ENCODE results near the gene ALPK3. TPM values are rescaled to one million over a fixed set of nuclear protein-coding genes. Genes with fewer than 3 reads are reported as not detected.

ALPK3 gene, protein sequence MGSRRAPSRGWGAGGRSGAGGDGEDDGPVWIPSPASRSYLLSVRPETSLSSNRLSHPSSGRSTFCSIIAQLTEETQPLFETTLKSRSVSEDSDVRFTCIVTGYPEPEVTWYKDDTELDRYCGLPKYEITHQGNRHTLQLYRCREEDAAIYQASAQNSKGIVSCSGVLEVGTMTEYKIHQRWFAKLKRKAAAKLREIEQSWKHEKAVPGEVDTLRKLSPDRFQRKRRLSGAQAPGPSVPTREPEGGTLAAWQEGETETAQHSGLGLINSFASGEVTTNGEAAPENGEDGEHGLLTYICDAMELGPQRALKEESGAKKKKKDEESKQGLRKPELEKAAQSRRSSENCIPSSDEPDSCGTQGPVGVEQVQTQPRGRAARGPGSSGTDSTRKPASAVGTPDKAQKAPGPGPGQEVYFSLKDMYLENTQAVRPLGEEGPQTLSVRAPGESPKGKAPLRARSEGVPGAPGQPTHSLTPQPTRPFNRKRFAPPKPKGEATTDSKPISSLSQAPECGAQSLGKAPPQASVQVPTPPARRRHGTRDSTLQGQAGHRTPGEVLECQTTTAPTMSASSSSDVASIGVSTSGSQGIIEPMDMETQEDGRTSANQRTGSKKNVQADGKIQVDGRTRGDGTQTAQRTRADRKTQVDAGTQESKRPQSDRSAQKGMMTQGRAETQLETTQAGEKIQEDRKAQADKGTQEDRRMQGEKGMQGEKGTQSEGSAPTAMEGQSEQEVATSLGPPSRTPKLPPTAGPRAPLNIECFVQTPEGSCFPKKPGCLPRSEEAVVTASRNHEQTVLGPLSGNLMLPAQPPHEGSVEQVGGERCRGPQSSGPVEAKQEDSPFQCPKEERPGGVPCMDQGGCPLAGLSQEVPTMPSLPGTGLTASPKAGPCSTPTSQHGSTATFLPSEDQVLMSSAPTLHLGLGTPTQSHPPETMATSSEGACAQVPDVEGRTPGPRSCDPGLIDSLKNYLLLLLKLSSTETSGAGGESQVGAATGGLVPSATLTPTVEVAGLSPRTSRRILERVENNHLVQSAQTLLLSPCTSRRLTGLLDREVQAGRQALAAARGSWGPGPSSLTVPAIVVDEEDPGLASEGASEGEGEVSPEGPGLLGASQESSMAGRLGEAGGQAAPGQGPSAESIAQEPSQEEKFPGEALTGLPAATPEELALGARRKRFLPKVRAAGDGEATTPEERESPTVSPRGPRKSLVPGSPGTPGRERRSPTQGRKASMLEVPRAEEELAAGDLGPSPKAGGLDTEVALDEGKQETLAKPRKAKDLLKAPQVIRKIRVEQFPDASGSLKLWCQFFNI (N-terminal part only)
- total RNA-seq, result 1 to 10 TPM in 1 of 4 donors, under 1 TPM in 3; 0.42 to 1.4 (median 0.46) TPM

DNA sequence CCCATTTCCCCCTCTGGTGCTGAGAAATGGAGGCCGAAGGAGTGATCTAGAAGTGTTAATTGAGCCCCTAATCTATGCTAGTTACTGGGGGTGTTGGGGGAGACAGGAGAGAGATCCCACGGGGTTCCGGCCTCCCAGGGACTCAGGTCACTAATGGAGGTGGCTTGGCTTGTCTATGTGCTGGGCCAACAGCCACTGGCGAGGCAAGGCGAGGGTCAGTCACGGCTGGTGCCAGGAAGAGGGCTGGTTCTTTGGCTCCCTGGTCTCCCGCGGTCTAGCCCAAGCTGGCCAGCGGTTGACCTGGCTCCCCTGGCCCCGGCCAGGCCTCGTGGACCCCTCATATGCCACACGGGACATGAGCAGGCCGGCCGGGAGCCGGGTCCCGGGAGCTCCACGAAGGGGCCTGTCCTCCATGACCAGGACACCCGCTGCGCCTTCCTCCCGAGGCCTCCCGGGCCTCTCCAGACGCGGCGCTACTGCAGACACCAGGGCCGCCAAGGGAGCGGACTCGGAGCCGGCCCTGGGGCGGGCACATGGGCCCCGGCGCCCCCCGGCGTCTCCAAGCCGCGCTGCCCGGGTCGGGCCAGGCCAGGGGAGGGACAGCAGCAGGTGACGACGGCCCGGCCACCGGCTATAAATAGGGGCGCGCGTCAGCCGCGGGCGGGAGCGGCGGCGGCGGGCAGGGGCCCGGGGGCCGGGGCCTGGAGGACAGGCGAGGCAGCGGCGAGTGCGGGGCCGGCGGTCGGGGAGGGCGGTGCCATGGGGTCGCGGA is at the start of gene ALPK3:
ALPK3 (plus strand) TSS at position 663 of the 772 bp plus-strand sequence; CDS start at position 760, 97 bp downstream.
- peak in 1 of 2 donors; percentile 84 for DNase-seq (ENCODE audit: low spot score in 2 of 2)
- 32 to 37% methylated on average over 35 to 38 of the region's 63 CpGs for WGBS, 2 donors
- intact Hi-C loops (cut with DNase I; ENCODE audit: low total_unique reads), result no loop called here
- no peak within 1 kb of the TSS for H3K4me3 ChIP-seq (ENCODE audit: low read depth, poor library complexity, severe bottlenecking)
- TF ChIP-seq, protein P1, sequence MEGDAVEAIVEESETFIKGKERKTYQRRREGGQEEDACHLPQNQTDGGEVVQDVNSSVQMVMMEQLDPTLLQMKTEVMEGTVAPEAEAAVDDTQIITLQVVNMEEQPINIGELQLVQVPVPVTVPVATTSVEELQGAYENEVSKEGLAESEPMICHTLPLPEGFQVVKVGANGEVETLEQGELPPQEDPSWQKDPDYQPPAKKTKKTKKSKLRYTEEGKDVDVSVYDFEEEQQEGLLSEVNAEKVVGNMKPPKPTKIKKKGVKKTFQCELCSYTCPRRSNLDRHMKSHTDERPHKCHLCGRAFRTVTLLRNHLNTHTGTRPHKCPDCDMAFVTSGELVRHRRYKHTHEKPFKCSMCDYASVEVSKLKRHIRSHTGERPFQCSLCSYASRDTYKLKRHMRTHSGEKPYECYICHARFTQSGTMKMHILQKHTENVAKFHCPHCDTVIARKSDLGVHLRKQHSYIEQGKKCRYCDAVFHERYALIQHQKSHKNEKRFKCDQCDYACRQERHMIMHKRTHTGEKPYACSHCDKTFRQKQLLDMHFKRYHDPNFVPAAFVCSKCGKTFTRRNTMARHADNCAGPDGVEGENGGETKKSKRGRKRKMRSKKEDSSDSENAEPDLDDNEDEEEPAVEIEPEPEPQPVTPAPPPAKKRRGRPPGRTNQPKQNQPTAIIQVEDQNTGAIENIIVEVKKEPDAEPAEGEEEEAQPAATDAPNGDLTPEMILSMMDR (IDR thresholded peaks at IDR 0.05), result no peak
- no peak for TF ChIP-seq POLR2A (IDR thresholded peaks at IDR 0.05)

DNA sequence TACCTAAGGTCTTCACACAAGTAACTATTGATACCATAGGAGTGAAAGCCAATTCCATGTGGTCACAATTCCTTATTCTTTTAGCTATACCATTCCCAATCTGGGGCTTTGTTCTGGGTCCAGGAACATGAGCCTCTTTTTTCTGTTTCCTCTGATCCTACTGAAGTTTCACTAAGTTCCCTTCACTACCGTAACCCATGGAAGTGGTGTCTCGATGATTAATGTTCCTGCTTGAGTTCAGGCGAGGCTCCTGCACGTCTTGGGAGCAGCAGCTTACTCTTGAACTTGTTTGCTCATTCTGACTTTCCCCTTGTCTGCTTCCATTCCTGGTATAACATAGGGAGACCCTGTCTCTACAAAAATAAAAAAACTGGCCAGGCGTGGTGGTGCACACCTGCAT is 45.1 kb upstream of the ALPK3 start:
- 70 to 83% methylated on average over 5 of the region's 5 CpGs for WGBS, 2 donors
- DNase-seq (ENCODE audit: low spot score in 2 of 2), result no peak
- intact Hi-C loops (cut with DNase I; ENCODE audit: low total_unique reads), result no loop called here
- TF ChIP-seq POLR2A (IDR thresholded peaks at IDR 0.05), result no peak
- no peak overlapping the region for H3K4me3 ChIP-seq (ENCODE audit: low read depth, poor library complexity, severe bottlenecking)

DNA sequence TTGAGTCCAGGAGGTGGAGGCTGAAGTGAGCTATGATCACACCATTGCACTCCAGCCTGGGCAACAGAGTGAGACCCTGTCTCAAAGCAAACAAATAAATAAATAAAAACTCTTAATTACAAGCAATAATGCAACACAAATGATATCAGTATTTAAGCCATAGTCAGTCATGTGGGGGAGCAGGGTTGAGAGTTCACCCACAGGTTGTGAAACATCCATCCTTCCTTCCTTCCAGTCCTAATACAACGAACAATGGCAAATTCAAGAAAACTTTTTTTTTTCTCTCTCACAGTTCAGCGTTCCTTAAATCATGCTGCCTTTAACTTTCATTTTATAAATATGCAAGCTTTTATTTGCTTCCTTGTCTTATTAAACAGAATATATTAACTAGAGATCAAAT is 44.7 kb upstream of the ALPK3 start:
- TF ChIP-seq POLR2A (IDR thresholded peaks at IDR 0.05), result no peak
- TF ChIP-seq, protein P1 (IDR thresholded peaks at IDR 0.05), result no peak
- no peak for DNase-seq (ENCODE audit: low spot score in 2 of 2)
- H3K4me3 ChIP-seq (ENCODE audit: low read depth, poor library complexity, severe bottlenecking), result no peak overlapping the region
- intact Hi-C loops (cut with DNase I; ENCODE audit: low total_unique reads), result no loop called here
- 64 to 65% methylated on average over 2 of the region's 2 CpGs for WGBS, 2 donors

DNA sequence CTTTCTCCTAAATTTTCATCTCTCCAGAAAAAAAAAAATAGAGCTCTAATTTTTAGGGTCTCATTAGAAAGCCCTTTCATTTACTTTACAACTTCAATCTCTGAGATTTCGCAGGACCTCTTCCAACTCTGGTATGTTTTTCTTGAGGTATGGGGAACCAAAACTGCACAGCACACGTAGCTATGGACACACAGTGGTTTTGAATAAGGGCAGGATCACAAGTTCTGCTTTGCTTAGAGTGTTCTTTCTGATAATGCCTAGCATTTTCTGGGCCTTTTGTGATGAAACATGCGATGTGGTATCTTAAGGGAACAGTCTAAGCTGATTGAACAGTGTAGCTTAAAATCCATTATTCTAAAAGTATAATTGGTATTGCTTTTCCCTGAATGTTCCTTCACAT is 43.4 kb upstream of the ALPK3 start:
- no peak for DNase-seq (ENCODE audit: low spot score in 2 of 2)
- no peak overlapping the region for H3K4me3 ChIP-seq (ENCODE audit: low read depth, poor library complexity, severe bottlenecking)
- TF ChIP-seq, protein P1 (IDR thresholded peaks at IDR 0.05), result no peak
- no peak for TF ChIP-seq POLR2A (IDR thresholded peaks at IDR 0.05)
- intact Hi-C loops (cut with DNase I; ENCODE audit: low total_unique reads), result no loop called here
- WGBS, 2 donors, result 81 to 91% methylated on average over 3 of the region's 3 CpGs

DNA sequence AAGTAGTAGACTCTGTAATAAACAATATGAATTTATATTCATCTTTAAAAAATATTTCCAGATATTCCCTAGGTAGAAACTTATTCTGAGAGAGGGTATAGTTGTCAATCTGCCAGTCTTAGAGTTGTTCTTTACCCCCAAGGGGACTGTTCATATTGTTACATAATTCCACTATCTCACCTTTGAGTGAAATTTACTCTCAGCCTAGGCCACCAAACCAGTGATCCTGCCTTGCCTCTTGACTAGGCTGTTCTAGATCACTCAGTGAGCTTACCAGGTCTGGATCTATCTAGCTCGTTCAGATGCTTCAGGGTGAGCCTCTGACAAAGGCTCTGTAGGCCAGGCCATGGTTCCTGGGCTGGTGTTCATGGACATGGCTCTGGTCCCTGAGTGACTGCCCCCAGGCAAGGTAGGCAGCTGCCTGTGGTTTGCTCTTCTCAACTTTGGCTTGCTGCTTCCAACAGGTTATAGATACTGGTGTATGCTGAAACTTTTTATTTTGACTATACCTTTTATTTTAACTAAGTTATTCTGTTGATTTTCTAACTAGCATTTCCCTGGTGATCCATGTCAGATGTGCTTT is 41.2 kb upstream of the ALPK3 start:
- WGBS, 2 donors, result 47 to 80% methylated on average over 1 of the region's 1 CpG
- no peak overlapping the region for H3K4me3 ChIP-seq (ENCODE audit: low read depth, poor library complexity, severe bottlenecking)
- peak in 1 of 2 donors; percentile 78 for DNase-seq (ENCODE audit: low spot score in 2 of 2)
- TF ChIP-seq, protein P1 (IDR thresholded peaks at IDR 0.05), result no peak
- no peak for TF ChIP-seq POLR2A (IDR thresholded peaks at IDR 0.05)
- intact Hi-C loops (cut with DNase I; ENCODE audit: low total_unique reads), result no loop called here

Data from lower leg skin (tissue), 4 donors.